IPS DF 19.7 (cell line): ENCODE measurements around the gene ANXA4.
"Not testable (repeated sequence)": the region's sequence is repeated elsewhere in the genome, so short reads cannot be mapped to it uniquely, and the experiment has no call there.

ENCODE experiments used
- DNase-seq: peaks from one replicate; pipeline ENCODE4 v3.0.0-alpha.2; 2013; ENCODE audit warnings: low read depth, low spot score

Gene ANXA4

GRCh38 chr2:69753659-69754363 is 11.9 kb downstream of the ANXA4 start:
- no peak for DNase-seq

DNA sequence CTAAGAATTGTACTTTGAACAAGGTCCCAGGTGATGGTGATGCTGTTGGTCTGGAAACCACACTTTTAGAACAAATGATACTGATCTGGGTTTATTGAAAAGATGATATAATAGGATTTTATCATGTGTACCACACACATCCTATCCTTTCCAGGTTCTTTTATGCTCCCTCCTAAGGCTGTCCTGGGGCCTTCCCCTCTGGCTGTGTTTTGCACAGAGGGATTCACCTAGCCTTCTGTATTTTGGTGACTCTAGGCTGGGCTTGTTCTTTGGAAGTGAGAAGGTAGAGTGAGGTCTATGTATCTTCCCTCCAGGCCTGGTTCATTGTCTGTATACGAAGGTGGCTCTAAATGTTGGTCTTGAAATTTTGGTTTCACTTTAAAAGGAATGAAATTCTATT is 12.7 kb downstream of the ANXA4 start:
- no peak for DNase-seq

DNA sequence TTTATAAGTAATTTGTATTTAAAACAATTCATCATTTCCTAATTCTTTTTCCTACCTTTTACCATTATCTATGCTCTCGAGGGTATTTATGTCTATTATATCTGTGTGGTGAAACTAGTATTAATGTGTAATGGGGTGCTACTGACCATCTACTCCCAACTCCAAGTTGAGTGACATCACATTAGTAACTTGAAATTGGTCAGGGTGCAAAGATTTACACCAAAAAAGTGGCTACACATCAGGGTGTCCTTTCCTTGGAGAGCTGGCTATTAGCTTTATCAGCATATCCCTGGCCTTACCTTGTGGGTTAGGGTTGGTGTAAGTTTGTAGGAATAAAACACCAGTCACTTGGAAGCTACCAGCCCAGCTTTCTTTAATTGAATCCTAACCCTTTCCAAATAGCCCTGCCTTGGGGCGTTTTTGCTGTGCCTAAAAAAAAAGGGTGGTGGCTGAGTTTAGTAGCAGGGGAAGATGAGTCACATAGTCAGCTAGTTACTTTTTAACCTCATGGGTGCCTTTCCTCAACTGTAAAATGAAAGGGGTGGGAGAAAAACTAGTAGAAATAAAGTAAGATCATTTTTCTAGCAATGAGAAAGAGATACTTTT is 14.0 kb downstream of the ANXA4 start:
- no peak for DNase-seq

DNA sequence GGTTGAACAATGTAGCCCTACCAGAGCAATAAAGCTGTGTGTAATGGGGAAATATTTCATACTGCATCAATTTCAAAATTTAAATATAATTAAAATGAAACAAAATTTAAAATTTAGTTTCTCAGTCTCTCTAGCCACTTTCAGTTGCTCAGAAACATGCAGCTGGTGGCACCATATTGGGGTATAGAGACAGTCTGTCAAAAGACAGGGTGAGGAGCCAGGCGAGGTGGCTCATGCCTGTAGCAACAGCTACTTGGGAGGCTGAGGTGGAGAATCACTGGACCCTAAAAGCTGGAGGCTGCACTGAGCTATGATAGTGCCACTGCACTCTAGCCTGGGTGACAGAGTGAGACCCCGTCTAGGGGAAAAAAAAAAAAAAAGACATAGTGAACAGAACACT is 20.1 kb downstream of the ANXA4 start:
- no peak for DNase-seq

DNA sequence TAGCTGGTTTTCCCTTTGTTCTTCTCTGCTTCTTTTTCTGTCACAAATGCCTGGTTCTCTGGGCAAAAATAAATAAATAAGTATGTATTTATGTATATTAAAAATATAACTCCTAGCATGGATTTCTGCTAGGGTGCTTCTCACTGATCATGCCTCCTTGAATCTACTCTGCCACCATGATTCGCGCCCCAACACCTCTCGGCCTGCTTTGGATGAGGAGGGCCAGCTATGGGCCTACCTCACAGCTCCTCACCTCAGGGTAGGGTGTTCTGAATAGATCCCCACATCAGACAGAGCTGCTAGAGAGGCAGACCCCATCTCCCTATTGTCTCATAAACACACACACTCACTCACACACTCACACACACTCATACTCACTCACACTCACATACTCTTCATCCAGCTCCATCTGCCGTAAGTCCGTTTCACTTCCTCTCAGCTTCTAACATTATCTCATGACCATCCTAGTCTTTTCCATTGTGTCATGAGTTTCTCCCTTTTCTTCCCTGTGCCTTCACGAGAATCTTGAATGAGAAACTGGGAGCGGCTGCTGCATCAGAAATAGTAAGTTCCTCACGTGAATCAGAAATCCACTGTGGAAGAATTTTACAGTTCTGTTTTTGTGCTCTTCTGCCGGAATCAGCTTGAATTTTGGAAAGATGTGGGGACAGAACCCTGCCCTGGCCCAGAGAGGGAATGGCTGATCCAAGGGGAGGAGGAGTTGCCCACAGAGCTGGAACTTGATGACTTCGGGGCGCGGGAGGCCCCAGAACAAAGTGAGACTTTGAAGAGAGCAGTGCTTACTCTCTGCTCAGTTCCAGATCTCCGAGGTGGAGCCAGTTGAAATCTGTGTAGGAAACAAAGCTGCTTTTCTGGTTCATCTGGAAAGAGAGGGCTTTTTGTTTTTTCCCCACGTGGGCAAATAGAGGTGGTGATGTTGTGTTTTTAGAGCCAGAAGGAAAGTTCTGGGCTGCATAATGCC is 20.9 kb downstream of the ANXA4 start:
- DNase-seq = no peak

DNA sequence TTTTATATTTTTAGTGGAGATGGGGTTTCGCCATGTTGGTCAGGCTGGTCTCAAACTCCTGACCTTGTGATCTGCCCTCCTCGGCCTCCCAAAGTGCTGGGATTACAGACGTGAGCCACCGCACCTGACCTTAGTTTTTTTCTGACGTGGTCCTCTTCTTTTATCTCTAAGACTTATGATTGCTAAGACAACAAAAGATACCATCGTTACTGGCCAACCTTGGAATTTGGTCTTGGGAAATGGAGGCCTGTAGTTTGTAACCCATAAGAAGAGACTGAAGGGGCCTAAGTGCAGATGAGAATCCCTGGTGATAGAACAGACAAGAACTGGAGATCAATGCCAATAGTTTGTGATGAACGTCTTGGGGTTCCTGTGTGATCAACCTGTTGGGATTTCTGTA is 21.9 kb downstream of the ANXA4 start:
- not testable (repeated sequence) for DNase-seq

GRCh38 chr2:69764286-69765095 is 22.6 kb downstream of the ANXA4 start:
- DNase-seq = no peak

GRCh38 chr2:69765096-69765380 is 23.1 kb downstream of the ANXA4 start:
- DNase-seq = no peak

- DNase-seq = no peak
Measured at GRCh38 chr2:69766014-69766413, 24.1 kb downstream of the ANXA4 start.

DNA sequence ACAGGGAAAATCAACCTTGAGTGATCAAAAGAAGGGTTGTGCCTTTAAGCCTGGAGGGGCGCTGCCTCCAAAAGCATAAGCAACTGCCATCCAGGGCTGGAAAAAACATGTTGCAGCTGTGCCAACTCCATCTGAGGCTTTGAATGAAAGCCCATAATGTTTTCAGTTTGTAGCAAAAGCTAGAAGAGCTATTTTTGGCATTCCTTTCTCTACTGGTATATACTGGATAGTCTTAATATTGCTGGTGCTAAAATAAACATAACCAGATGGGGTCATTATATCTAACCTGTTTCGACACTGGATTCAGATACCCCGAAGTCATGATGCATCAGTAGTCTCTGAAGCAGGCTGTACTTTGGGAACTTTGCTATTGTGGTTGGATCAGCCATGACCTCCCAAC is 25.1 kb downstream of the ANXA4 start:
- DNase-seq = no peak

DNA sequence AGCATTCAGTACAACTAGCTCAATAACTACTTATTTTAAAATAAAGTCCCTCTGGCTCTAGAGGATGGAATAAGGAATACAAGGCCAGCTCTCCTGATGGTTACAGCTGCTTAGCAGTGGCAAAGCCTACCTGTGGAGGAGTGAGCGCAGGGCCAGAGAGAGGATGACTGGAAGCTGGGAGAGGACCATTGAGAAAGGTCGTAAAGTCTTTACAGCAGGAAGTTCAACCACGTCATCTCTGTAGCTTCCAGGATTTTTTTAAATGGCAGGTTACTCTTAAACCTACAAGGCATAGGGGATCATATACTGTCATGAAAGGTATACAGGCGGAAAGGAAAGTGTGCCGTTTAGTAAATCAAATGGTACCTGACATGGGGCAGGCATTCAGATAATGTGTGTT is 26.3 kb downstream of the ANXA4 start:
- DNase-seq = no peak

GRCh38 chr2:69768789-69769188 is 26.9 kb downstream of the ANXA4 start:
- DNase-seq = no peak

DNA sequence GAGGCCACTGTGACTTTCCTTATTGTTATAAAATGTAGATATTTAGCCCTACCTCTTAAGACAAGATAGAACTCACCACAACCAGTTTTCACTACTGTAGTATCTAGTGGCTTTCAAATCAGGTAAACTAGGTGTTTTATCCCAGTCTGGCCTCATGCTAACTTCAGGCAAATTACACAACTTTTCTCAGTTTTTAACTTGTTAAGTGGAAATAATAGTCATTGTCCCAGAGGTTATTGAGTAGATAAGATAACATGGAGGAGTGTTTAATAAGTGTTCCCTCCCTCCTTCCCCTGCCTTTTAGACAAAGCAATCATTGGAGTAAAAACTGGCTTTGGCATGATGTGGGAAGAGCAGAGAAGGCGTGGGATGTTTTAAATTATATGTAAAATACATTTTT is 27.3 kb downstream of the ANXA4 start:
- DNase-seq = no peak

- DNase-seq = no peak
Measured at GRCh38 chr2:69770193-69770702, 28.3 kb downstream of the ANXA4 start.

DNA sequence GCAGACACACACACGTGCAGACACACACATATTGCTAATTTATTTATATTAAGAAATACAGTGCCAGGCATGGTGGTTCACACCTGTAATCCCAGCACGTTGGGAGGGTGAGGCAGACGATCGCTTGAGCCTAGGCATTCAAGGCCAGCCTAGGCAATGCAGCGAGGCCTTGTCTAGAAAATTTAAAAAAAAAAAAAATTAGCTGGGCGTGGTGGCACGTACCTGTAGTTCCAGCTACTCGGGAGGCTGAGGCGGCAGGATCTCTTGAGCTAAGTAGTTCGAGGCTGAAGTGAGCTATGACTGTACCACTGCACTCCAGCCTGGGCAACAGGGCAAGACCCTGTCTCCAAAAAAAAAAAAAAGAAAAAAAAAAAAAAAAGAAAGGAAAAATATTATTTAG is 28.8 kb downstream of the ANXA4 start:
- DNase-seq = no peak

- DNase-seq = no peak
Measured at GRCh38 chr2:69771461-69771860, 29.5 kb downstream of the ANXA4 start.

DNA sequence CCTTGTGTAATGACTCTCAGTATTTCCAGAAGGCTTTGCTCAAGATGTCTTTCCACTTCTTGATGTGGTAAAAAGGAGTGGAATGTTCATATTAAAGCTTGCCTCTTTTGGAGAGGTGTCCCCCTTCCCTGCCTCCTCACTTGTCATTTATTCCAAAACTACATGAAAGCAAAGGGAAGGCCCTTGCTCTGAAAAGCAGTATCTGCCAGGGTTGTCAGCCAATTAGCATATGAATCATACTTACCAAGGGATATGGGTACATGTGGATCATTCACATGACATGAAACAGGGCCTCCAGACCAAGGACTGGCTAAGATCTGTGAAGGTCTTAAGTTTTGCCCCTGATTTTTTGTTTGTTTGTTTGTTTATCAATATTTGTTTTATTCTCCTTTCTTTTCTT is 31.3 kb downstream of the ANXA4 start:
- DNase-seq = no peak

DNA sequence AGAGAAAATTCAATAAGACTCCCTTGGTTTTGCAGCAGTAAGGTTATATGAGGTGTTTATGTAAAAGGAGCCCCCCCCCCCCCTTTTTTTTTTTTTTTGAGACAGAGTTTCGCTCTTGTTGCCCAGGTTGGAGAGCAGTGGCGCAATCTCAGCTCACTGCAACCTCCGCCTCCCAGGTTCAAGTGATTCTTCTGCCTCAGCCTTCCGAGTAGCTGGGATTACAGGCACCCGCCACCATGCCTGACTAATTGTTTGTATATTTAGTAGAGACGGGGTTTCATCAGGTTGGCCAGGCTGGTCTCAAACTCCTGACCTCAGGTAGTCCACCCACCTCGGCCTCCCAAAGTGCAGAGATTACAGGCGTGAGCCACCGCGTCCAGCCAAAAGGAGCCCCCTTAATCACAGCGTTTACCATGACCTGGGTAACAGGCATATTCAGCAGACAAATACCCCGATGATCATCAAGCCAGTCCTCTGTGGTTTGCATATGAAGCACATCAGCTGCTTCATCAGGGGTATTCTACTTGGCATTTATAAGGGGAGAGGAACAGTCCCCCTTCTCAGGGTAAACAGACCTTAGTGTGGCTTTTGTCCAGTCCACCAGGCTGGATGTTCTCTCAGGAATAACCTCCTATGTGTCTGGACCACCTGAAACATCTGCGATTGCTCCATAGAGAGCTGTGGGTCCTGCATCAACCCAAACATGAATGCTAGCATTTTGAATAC is 32.5 kb downstream of the ANXA4 start:
- DNase-seq = not testable (repeated sequence)

GRCh38 chr2:69774984-69775982 is 33.3 kb downstream of the ANXA4 start:
- DNase-seq = no peak
